ENCODE data around the gene SYNPO2.

- TF ChIP-seq CTCF (IDR thresholded peaks at IDR 0.05 in 2 of 3, conservative IDR thresholded peaks at IDR 0.05 in 1 of 3; ENCODE audit: borderline replicate concordance in 1 of 3, insufficient read depth in 1 of 3, low read depth in 2 of 3, low read length in 2 of 3) (no peak), ZBTB33 (IDR thresholded peaks at IDR 0.05; ENCODE audit: extremely low read depth, insufficient replicate concordance, low read length) (no peak), POLR2A (IDR thresholded peaks at IDR 0.05; ENCODE audit: borderline replicate concordance, extremely low read depth, insufficient read depth, insufficient read length) (no peak), REST (IDR thresholded peaks at IDR 0.05; ENCODE audit: low read depth) (no peak), POLR2AphosphoS5 (IDR thresholded peaks at IDR 0.05; ENCODE audit: low read depth, low read length) (no peak), EZH2 (IDR thresholded peaks at IDR 0.05) (no peak)
Observed at GRCh38 chr4:118975449-118976192, 87.0 kb downstream of the SYNPO2 start.
